SK-N-SH treated with all-trans-retinoic acid at 6 μM for 48 hours (cell line): ENCODE measurements around the gene MRPS6.

ENCODE experiments used
- ARNTL ChIP-seq: fragments of 450-650 bp; formaldehyde crosslinking; IDR thresholded peaks from 2 replicates; pipeline ENCODE4 v1.5.0; 2020; ENCODE audit warnings: low read depth, mild to moderate bottlenecking, moderate library complexity, borderline replicate concordance
- ZFP3 ChIP-seq: fragments of 250-450 bp; sonication (Bioruptor Pico); IDR thresholded peaks from 2 replicates; pipeline ENCODE4 v1.5.0; 2020; ENCODE audit warnings: mild to moderate bottlenecking, moderate library complexity
- TF ChIP-seq, protein P1 (sequence below): fragments of 250-450 bp; sonication (Bioruptor Pico); IDR thresholded peaks from 2 replicates; pipeline ENCODE4 v1.5.1; 2020; ENCODE audit warnings: low read depth, mild to moderate bottlenecking, moderate library complexity
- TF ChIP-seq, protein P2 (sequence below): fragments of 250-450 bp; sonication (Bioruptor Pico); IDR thresholded peaks from 2 replicates; pipeline ENCODE4 v1.5.0; 2020; ENCODE audit warnings: mild to moderate bottlenecking, moderate library complexity
- TF ChIP-seq, protein P3 (sequence below): fragments of 250-450 bp; sonication (Bioruptor Pico); IDR thresholded peaks from 2 replicates; pipeline ENCODE4 v1.8.0; 2020; ENCODE audit warnings: mild to moderate bottlenecking, moderate library complexity, borderline replicate concordance

DNA sequence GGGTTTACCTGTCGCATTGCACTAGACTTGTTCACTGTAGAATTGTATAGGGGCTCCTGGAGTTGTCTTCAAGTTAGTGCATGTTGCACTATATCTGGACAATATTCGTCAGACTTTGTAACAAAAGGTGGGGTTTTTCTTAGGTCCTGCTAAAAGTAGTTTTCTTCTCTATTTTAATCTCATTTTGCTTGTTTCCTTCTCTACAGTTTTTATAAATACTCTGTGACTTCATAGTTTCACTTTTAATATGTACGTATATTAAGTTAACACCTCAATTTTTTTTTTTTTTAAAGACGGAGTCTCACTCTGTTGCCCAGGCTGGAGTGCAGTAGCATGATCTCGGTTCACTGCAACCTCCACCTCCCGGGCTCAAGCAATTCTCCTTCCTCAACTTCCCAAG lies 26.5 kb upstream of the MRPS6 start:
- TF ChIP-seq ZFP3 (CRISPR knock-in tag) (no peak), ARNTL (no peak)
- TF ChIP-seq, protein P1, sequence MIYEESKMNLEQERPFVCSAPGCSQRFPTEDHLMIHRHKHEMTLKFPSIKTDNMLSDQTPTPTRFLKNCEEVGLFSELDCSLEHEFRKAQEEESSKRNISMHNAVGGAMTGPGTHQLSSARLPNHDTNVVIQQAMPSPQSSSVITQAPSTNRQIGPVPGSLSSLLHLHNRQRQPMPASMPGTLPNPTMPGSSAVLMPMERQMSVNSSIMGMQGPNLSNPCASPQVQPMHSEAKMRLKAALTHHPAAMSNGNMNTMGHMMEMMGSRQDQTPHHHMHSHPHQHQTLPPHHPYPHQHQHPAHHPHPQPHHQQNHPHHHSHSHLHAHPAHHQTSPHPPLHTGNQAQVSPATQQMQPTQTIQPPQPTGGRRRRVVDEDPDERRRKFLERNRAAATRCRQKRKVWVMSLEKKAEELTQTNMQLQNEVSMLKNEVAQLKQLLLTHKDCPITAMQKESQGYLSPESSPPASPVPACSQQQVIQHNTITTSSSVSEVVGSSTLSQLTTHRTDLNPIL = no peak
- TF ChIP-seq, protein P2, sequence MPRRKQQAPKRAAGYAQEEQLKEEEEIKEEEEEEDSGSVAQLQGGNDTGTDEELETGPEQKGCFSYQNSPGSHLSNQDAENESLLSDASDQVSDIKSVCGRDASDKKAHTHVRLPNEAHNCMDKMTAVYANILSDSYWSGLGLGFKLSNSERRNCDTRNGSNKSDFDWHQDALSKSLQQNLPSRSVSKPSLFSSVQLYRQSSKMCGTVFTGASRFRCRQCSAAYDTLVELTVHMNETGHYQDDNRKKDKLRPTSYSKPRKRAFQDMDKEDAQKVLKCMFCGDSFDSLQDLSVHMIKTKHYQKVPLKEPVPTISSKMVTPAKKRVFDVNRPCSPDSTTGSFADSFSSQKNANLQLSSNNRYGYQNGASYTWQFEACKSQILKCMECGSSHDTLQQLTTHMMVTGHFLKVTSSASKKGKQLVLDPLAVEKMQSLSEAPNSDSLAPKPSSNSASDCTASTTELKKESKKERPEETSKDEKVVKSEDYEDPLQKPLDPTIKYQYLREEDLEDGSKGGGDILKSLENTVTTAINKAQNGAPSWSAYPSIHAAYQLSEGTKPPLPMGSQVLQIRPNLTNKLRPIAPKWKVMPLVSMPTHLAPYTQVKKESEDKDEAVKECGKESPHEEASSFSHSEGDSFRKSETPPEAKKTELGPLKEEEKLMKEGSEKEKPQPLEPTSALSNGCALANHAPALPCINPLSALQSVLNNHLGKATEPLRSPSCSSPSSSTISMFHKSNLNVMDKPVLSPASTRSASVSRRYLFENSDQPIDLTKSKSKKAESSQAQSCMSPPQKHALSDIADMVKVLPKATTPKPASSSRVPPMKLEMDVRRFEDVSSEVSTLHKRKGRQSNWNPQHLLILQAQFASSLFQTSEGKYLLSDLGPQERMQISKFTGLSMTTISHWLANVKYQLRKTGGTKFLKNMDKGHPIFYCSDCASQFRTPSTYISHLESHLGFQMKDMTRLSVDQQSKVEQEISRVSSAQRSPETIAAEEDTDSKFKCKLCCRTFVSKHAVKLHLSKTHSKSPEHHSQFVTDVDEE = no peak
- TF ChIP-seq, protein P3, sequence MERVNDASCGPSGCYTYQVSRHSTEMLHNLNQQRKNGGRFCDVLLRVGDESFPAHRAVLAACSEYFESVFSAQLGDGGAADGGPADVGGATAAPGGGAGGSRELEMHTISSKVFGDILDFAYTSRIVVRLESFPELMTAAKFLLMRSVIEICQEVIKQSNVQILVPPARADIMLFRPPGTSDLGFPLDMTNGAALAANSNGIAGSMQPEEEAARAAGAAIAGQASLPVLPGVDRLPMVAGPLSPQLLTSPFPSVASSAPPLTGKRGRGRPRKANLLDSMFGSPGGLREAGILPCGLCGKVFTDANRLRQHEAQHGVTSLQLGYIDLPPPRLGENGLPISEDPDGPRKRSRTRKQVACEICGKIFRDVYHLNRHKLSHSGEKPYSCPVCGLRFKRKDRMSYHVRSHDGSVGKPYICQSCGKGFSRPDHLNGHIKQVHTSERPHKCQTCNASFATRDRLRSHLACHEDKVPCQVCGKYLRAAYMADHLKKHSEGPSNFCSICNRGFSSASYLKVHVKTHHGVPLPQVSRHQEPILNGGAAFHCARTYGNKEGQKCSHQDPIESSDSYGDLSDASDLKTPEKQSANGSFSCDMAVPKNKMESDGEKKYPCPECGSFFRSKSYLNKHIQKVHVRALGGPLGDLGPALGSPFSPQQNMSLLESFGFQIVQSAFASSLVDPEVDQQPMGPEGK (CRISPR knock-in tag) = no peak
